Measurements from ENCODE around the gene SPOPL. TPM values are rescaled to one million over a fixed set of nuclear protein-coding genes. Genes with fewer than 3 reads are reported as not detected.

Gene SPOPL
- total RNA-seq (2012; rRNA removed) (16.7 and 20.3 TPM in 2 replicates), polyA plus RNA-seq (2012; rRNA removed) (4.1 and 4.8 TPM in 2 replicates), Bru-seq, nascent RNA (percentile 76 among the genes with signal in this experiment), BruChase-seq, experiment 1, labeled RNA remaining after a 6-hour chase (percentile 64 among the genes with signal in this experiment), BruChase-seq, experiment 2, labeled RNA remaining after a 2-hour chase (percentile 74 among the genes with signal in this experiment)
- polyA plus RNA-seq (2012; cell fraction: cytosol; rRNA removed) = 1.00 and 2.2 TPM in 2 replicates
- 1.3 and 5.2 TPM in 2 replicates for polyA plus RNA-seq (2012; cell fraction: nucleus; rRNA removed; ENCODE audit: low replicate concordance)
- long read RNA-seq, full-length matches to known transcripts = 1 of 3 reads
- long read RNA-seq, partial matches to known transcripts = 0 of 3 reads
- long read RNA-seq, other reads (novel, unspliced or antisense) = 2 of 3 reads

DNA sequence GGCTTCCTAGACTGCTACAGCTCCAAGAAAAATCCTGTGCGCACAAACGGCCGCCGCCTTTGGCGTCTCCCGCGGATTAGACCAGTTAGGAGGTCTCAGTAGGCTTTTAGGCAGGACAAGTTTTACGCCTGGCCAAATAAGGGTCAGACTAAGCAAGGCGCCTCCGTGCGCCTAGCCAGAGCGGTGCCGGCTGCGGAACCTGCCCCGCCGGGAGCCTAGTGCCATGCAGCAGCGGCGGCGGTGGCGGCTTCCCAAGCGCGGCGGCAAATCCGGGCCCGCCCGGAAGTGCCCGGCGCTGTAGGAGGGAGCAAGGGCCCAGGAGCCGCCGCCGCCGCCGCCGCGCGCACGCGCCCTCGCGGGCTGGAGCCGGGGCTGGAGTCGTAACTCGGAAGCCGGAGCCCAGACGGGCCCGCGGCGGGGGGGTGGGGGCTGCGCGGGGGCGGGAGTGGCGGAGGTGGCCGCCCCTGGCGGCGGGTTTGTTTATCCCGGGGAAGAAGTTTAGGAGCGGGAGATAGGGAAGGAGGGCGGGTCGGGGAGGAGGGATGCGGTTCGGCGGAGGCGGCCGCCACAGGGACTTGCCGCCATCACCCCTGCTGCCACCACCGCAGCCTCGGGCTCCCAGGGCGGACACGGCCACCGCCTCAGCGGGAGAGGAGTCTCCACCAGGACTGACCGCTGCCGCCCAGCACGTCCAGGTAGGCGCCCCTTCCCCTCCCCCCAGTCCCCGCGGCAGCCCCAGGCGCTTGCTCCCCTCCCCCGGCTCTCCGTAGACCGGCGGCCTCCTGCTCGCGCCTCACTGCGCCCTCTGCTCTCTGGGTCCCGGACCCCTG lies at the start of gene SPOPL:
SPOPL (plus strand) TSS at position 346 of the 830 bp plus-strand sequence. CDS start 48,447 bp downstream, outside the sequence.
- H3K27ac ChIP-seq (ENCODE audit: insufficient read depth, low read length) = peak within 1 kb of the TSS; percentile 89
- peak within 1 kb of the TSS; percentile 94 to 96 for H4K8ac ChIP-seq (ENCODE audit: low read depth in 2 of 2, low read length in 2 of 2)
- peak within 1 kb of the TSS; percentile 95 for H2AFZ ChIP-seq (replicated peaks; ENCODE audit: low read length, poor library complexity)
- no peaks in the 10 kb centered on the region for H3K9me3 ChIP-seq (ENCODE audit: control insufficient read depth, insufficient read depth, low read length)
- WGBS, 2 experiments (ENCODE audit: extremely low coverage in 2 of 2, insufficient read length in 1 of 2) = 0% methylated on average over 14 of the region's 86 CpGs; no CpG with 5 or more reads in 1 of the 2 experiments
- CTCF ChIA-PET = interaction anchor here (0.9 kb wide), 1 partner anchor 82 kb away, joined by 3 read pairs; no protein-coding TSS in a partner anchor
- peak within 1 kb of the TSS; percentile 97 for H3K4me3 ChIP-seq (ENCODE audit: insufficient read depth, low read depth, low read length)
- peak within 1 kb of the TSS; percentile 21 for H2AK5ac ChIP-seq (ENCODE audit: low read depth, low read length)
- peak within 1 kb of the TSS; percentile 79 for H3K56ac ChIP-seq (ENCODE audit: extremely low read depth, insufficient read depth, low read length)
- H4K5ac ChIP-seq (ENCODE audit: low read depth, low read length) = peak within 1 kb of the TSS; percentile 94
- H2BK120ac ChIP-seq (ENCODE audit: low read depth, low read length) = peak within 1 kb of the TSS; percentile 69
- peak within 1 kb of the TSS; percentile 80 for H3K4ac ChIP-seq (ENCODE audit: low read depth, low read length)
- H3K79me1 ChIP-seq (ENCODE audit: low read depth in 1 of 2, low read length in 2 of 2) = peaks cover 9 to 37% of the 10 kb centered on the region in 2 experiments
- peaks cover 7% of the 10 kb centered on the region; the same call in 1 of the 2 replicates for H3K9me1 ChIP-seq (ENCODE audit: insufficient read depth, low read length)
- no peaks in the 10 kb centered on the region for H3K4me1 ChIP-seq (ENCODE audit: control insufficient read depth, insufficient read depth, low read length)
- intact Hi-C loops (cut with micrococcal nuclease) (loop anchor here (5.0 to 10.0 kb wide), 3 partner anchors 286 to 587 kb away; no protein-coding TSS in a partner anchor), in situ Hi-C loops (cut with MboI; ENCODE audit: low sequenced_read_pairs) (no loop called here), dilution Hi-C loops (cut with HindIII; ENCODE audit: low sequenced_read_pairs, unreplicated experiment) (no loop called here)
- peak within 1 kb of the TSS; percentile 74 for H4K91ac ChIP-seq (ENCODE audit: insufficient read depth, low read depth, low read length)
- H2BK5ac ChIP-seq (ENCODE audit: low read depth, low read length, poor library complexity, severe bottlenecking) = peak within 1 kb of the TSS; percentile 84
- BruUV-seq (replicated peaks) = no TSS peak
- POLR2A ChIA-PET (ENCODE audit: unreplicated experiment) = interaction anchor here (0.8 kb wide), 1 partner anchor 43 kb away, joined by 3 read pairs; no protein-coding TSS in a partner anchor
- peak within 1 kb of the TSS; percentile 49; the same call in 2 of the 3 replicates for H2BK15ac ChIP-seq (ENCODE audit: low read depth, low read length)
- peak within 1 kb of the TSS; percentile 84 for H2AK9ac ChIP-seq (replicated peaks; ENCODE audit: low read depth, low read length, poor library complexity)
- TF ChIP-seq, protein P1, sequence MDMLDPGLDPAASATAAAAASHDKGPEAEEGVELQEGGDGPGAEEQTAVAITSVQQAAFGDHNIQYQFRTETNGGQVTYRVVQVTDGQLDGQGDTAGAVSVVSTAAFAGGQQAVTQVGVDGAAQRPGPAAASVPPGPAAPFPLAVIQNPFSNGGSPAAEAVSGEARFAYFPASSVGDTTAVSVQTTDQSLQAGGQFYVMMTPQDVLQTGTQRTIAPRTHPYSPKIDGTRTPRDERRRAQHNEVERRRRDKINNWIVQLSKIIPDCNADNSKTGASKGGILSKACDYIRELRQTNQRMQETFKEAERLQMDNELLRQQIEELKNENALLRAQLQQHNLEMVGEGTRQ (IDR thresholded peaks at IDR 0.05; ENCODE audit: low read depth, low read length) = no peak
- TF ChIP-seq RAD21 (IDR thresholded peaks at IDR 0.05; ENCODE audit: low read length) = no peak
- TF ChIP-seq MXI1 (IDR thresholded peaks at IDR 0.05; ENCODE audit: borderline replicate concordance, low read depth, low read length) = peak; percentile 76; the same call in 1 of the 2 replicates
- TF ChIP-seq POLR2A (IDR thresholded peaks at IDR 0.05; ENCODE audit: low read depth, low read length) = peak; percentile 77
- TF ChIP-seq NFE2L2 (IDR thresholded peaks at IDR 0.05; ENCODE audit: low read depth, low read length) = no peak
- TF ChIP-seq MAFK (IDR thresholded peaks at IDR 0.05; ENCODE audit: low read depth, low read length) = no peak
- peak; percentile 74 for DNase-seq
- H3K9ac ChIP-seq (ENCODE audit: low read depth, low read length) = peak within 1 kb of the TSS; percentile 95
- peak within 1 kb of the TSS; percentile 98 for H3K4me2 ChIP-seq (ENCODE audit: low read depth, low read length)
- no peaks in the 10 kb centered on the region for H3K27me3 ChIP-seq (ENCODE audit: control insufficient read depth, insufficient read depth, low read length)
- H2BK20ac ChIP-seq (ENCODE audit: low read depth, low read length) = no peak within 1 kb of the TSS
- peak within 1 kb of the TSS; percentile 74 for H3K18ac ChIP-seq (ENCODE audit: low read depth, low read length)
- peak; percentile 96 for ATAC-seq (ENCODE audit: low read depth)
- no peaks in the 10 kb centered on the region for H3K36me3 ChIP-seq (ENCODE audit: control insufficient read depth, insufficient read depth, low read length)
- H3K23ac ChIP-seq (ENCODE audit: low read depth, low read length) = peak within 1 kb of the TSS; percentile 91
- H3K14ac ChIP-seq (replicated peaks; ENCODE audit: low read depth, low read length) = peak within 1 kb of the TSS; percentile 86
- peaks cover 6% of the 10 kb centered on the region; the same call in 1 of the 2 replicates for H4K20me1 ChIP-seq (ENCODE audit: insufficient read depth, low read length)
